Liver (tissue), 9 donors: Measurements from ENCODE around the gene SIL1. TPM values are rescaled to one million over a fixed set of nuclear protein-coding genes. Genes with fewer than 3 reads are reported as not detected.

Experiments used
- DNase-seq: peaks from one replicate; pipeline ENCODE4 v3.0.0-alpha.2; 2017; ENCODE audit warnings: low spot score
- H3K27ac ChIP-seq, 2 donors: one replicate each; pipeline ENCODE4 v1.7.0; 2013; ENCODE audit warnings: inconsistent platforms in 2 of 2, low read length in 2 of 2, control low read depth in 1 of 2, low read depth in 1 of 2, mild to moderate bottlenecking in 1 of 2
- H3K27me3 ChIP-seq, 4 donors: one replicate each; pipeline versions ENCODE4 v1.6.1 to v1.7.0; 2013; ENCODE audit warnings: low read length in 3 of 4, inconsistent platforms in 1 of 4, mild to moderate bottlenecking in 1 of 4, moderate library complexity in 1 of 4; ENCODE audit not compliant: control insufficient read depth in 4 of 4, insufficient read depth in 4 of 4
- H3K36me3 ChIP-seq, 4 donors: one replicate each; pipeline versions ENCODE4 v1.6.1 to v1.7.0; 2013; ENCODE audit warnings: low read length in 3 of 4, mild to moderate bottlenecking in 3 of 4, low read depth in 1 of 4, moderate library complexity in 1 of 4; ENCODE audit not compliant: control insufficient read depth in 4 of 4, insufficient read depth in 3 of 4
- H3K4me1 ChIP-seq, 4 donors: one replicate each; pipeline versions ENCODE4 v1.6.1 to v1.7.0; 2013; ENCODE audit warnings: low read length in 3 of 4, mild to moderate bottlenecking in 3 of 4, moderate library complexity in 1 of 4; ENCODE audit not compliant: control insufficient read depth in 4 of 4, insufficient read depth in 4 of 4
- H3K4me3 ChIP-seq, 3 donors: one replicate each; pipeline versions ENCODE4 v1.6.1 to v1.7.0; 2013; ENCODE audit warnings: low read length in 3 of 3, control low read depth in 1 of 3, low read depth in 1 of 3, mild to moderate bottlenecking in 1 of 3
- H3K9ac ChIP-seq, 2 donors: one replicate each; pipeline ENCODE4 v1.7.0; 2013; ENCODE audit warnings: low read length in 2 of 2, mild to moderate bottlenecking in 2 of 2, moderate library complexity in 2 of 2, control low read depth in 1 of 2, low read depth in 1 of 2
- H3K9me3 ChIP-seq, 4 donors: one replicate each; pipeline versions ENCODE4 v1.6.1 to v1.7.0; 2013; ENCODE audit warnings: low read length in 3 of 4; ENCODE audit not compliant: control insufficient read depth in 4 of 4
- CTCF ChIP-seq: fragments of 150-350 bp; IDR thresholded peaks from 2 replicates; pipeline ENCODE4 v1.5.1; 2017; ENCODE audit warnings: improper control_type of control experiment, low read depth, low read length; ENCODE audit not compliant: missing input control
- EGR1 ChIP-seq, 2 donors: IDR thresholded peaks; 2 replicates each; pipeline ENCODE4 v1.6.1; 2016 to 2018; ENCODE audit warnings: antibody characterized with exemption in 2 of 2, low read depth in 2 of 2
- FOXA1 ChIP-seq: IDR thresholded peaks from 2 replicates; pipeline ENCODE4 v1.6.1; 2016; ENCODE audit warnings: antibody characterized with exemption
- FOXA2 ChIP-seq: IDR thresholded peaks from 2 replicates; pipeline ENCODE4 v1.6.1; 2016; ENCODE audit warnings: antibody characterized with exemption
- GABPA ChIP-seq, 2 donors: IDR thresholded peaks in 1 of 2; conservative IDR thresholded peaks in 1 of 2; 2 replicates each; pipeline ENCODE4 v1.6.1; 2016; ENCODE audit warnings: antibody characterized with exemption in 2 of 2, mild to moderate bottlenecking in 1 of 2, moderate library complexity in 1 of 2
- HNF4A ChIP-seq, 2 donors: conservative IDR thresholded peaks; 2 replicates each; pipeline ENCODE4 v1.6.1; 2016; ENCODE audit warnings: antibody characterized with exemption in 2 of 2, mild to moderate bottlenecking in 2 of 2
- HNF4G ChIP-seq: IDR thresholded peaks from 2 replicates; pipeline ENCODE4 v1.6.1; 2016; ENCODE audit warnings: antibody characterized with exemption
- JUND ChIP-seq, 2 donors: IDR thresholded peaks; 2 replicates each; pipeline ENCODE4 v1.6.1; 2016; ENCODE audit warnings: antibody characterized with exemption in 2 of 2
- RAD21 ChIP-seq, 2 donors: IDR thresholded peaks; 2 replicates each; pipeline ENCODE4 v1.6.1; 2016; ENCODE audit warnings: antibody characterized with exemption in 2 of 2, mild to moderate bottlenecking in 2 of 2
- RXRA ChIP-seq, 2 donors: IDR thresholded peaks; 2 replicates each; pipeline ENCODE4 v1.6.1; 2017 to 2018; ENCODE audit warnings: antibody characterized with exemption in 2 of 2, mild to moderate bottlenecking in 1 of 2
- SP1 ChIP-seq: IDR thresholded peaks from 2 replicates; pipeline ENCODE4 v1.6.1; 2018; ENCODE audit warnings: antibody characterized with exemption, mild to moderate bottlenecking
- TAF1 ChIP-seq: conservative IDR thresholded peaks from 2 replicates; pipeline ENCODE4 v1.6.1; 2016; ENCODE audit warnings: antibody characterized with exemption, mild to moderate bottlenecking
- YY1 ChIP-seq: IDR thresholded peaks from 2 replicates; pipeline ENCODE4 v1.6.1; 2016; ENCODE audit warnings: antibody characterized with exemption, mild to moderate bottlenecking
- ZBTB33 ChIP-seq: IDR thresholded peaks from 2 replicates; pipeline ENCODE4 v1.6.1; 2016; ENCODE audit warnings: antibody characterized with exemption
- WGBS: extraction: QIAGEN DNeasy Blood & Tissue Kit; methylation state at CpG from one replicate; pipeline ENCODE4 v1.1.7; 2013; 5-methylcytosine and 5-hydroxymethylcytosine counted together
- polyA plus RNA-seq, 2 donors: library from polyadenylated mRNA; stranded (reverse) in 1 of 2; unstranded in 1 of 2; fragments of 200-250 nt in 1 of 2; fragments of >200 nt in 1 of 2; fragmentation: Nextera tagmentation in 1 of 2; extraction: Ambion mirVana in 1 of 2; gene quantifications; one replicate each; pipeline versions ENCODE4 v1.2.1 to v1.2.3, GENCODE V29; 2013 to 2015
- total RNA-seq, 2 donors: library from RNA; depleted of rRNA; stranded (reverse); fragments of >200 nt; gene quantifications; one replicate each; pipeline ENCODE4 v1.2.3, GENCODE V29; 2014
- TF ChIP-seq, protein P1 (sequence below): IDR thresholded peaks from 2 replicates; pipeline ENCODE4 v1.6.1; 2016; ENCODE audit warnings: antibody characterized with exemption
- TF ChIP-seq, protein P2 (sequence below): IDR thresholded peaks from 2 replicates; pipeline ENCODE4 v1.6.1; 2016; ENCODE audit warnings: antibody characterized with exemption, mild to moderate bottlenecking
- TF ChIP-seq, protein P3 (sequence below): IDR thresholded peaks from 2 replicates; pipeline ENCODE4 v1.6.1; 2016; ENCODE audit warnings: antibody characterized with exemption
- donor health status: healthy.
- donor health status: healthy.
- donor health status: healthy.
- donor health status: healthy.
- donor health status: healthy.

SIL1 gene
- total and polyA plus RNA-seq, 4 donors = 38.1 to 95.1 (median 76.2) TPM

DNA sequence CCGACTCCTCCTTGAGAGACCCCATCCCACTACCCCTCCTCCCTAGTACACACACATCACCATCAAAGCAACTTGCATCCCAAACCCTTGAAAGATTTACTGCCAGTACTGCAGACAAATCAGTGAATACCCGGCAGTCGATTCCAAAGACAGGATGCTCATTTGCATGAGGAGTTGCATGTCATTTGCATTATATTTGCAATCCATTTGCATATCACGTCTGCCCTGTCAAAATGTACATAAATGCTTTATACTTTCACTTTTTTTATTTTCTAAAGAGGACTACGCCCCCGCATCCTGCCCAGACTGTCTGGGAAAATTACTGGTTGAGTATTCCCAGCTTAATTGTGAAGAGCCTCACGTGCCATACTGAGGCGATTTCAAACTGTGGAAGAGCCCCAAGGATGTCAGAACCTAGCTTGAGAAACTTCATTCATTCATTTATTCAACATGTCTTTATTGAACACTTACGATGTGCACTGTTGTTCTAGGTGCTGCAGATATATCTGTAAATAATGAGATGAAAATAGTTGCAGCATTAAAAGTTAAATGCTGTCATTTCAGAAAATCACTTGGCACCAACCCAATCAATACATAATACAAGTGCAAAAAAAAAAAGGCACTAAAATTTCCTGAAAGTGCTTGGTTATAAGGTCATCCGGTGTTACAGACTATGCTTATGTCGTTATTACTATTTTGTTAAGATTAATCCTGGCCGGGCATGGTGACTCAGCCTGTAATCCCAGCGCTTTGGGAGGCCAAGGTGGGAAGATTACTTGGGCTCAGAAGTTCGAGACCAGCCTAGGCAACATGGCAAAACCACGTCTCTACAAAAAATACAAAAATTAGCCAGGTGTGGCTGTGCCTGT, 17.2 kb upstream of the SIL1 start:
- Histone ChIP-seq H3K27me3 (no peaks in the 10 kb centered on the region), H3K4me3 (no peak overlapping the region), H3K36me3 (no peaks in the 10 kb centered on the region), H3K4me1 (no peaks in the 10 kb centered on the region), H3K27ac (no peak overlapping the region), H3K9ac (no peak overlapping the region), H3K9me3 (no peaks in the 10 kb centered on the region)
- TF ChIP-seq YY1 = no peak
- no peak for TF ChIP-seq RAD21 (IDR thresholded peaks at IDR 0.05)
- 73% methylated on average over 15 of the region's 15 CpGs for WGBS
- no peak for DNase-seq

DNA sequence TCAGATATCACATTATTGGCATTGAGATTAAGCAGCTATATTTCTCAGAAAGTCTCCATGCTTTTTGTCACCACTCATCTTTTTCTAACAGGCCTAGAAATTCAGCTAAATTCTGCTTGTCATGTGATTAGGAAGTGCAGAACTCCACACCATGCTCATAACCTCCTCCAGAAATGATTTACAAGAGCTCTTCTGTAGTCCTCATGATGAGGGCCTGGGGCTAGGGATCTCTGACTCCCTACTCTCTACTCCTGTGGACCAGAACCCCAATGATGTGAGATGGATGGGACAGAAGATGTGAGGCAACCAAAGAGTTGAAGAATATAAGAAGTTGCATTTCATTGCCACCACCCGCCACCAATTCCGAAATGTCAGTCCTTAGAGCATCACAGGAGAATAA, 16.5 kb upstream of the SIL1 start:
- no peaks in the 10 kb centered on the region for H3K4me1 ChIP-seq
- no peak for TF ChIP-seq JUND (IDR thresholded peaks at IDR 0.05)
- no peak for TF ChIP-seq HNF4A (conservative IDR thresholded peaks at IDR 0.05)
- no peak for TF ChIP-seq RAD21 (IDR thresholded peaks at IDR 0.05)
- TF ChIP-seq FOXA2 = no peak
- no peak for TF ChIP-seq ZBTB33
- TF ChIP-seq FOXA1 = no peak
- no peak for TF ChIP-seq CTCF
- TF ChIP-seq, protein P1, sequence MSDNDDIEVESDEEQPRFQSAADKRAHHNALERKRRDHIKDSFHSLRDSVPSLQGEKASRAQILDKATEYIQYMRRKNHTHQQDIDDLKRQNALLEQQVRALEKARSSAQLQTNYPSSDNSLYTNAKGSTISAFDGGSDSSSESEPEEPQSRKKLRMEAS = no peak
- TF ChIP-seq, protein P2, sequence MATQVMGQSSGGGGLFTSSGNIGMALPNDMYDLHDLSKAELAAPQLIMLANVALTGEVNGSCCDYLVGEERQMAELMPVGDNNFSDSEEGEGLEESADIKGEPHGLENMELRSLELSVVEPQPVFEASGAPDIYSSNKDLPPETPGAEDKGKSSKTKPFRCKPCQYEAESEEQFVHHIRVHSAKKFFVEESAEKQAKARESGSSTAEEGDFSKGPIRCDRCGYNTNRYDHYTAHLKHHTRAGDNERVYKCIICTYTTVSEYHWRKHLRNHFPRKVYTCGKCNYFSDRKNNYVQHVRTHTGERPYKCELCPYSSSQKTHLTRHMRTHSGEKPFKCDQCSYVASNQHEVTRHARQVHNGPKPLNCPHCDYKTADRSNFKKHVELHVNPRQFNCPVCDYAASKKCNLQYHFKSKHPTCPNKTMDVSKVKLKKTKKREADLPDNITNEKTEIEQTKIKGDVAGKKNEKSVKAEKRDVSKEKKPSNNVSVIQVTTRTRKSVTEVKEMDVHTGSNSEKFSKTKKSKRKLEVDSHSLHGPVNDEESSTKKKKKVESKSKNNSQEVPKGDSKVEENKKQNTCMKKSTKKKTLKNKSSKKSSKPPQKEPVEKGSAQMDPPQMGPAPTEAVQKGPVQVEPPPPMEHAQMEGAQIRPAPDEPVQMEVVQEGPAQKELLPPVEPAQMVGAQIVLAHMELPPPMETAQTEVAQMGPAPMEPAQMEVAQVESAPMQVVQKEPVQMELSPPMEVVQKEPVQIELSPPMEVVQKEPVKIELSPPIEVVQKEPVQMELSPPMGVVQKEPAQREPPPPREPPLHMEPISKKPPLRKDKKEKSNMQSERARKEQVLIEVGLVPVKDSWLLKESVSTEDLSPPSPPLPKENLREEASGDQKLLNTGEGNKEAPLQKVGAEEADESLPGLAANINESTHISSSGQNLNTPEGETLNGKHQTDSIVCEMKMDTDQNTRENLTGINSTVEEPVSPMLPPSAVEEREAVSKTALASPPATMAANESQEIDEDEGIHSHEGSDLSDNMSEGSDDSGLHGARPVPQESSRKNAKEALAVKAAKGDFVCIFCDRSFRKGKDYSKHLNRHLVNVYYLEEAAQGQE = no peak
- no peak for TF ChIP-seq HNF4G
- TF ChIP-seq RXRA (IDR thresholded peaks at IDR 0.05) = no peak
- no peak for TF ChIP-seq TAF1
- no peak for TF ChIP-seq SP1
- TF ChIP-seq YY1 = no peak
- TF ChIP-seq, protein P3, sequence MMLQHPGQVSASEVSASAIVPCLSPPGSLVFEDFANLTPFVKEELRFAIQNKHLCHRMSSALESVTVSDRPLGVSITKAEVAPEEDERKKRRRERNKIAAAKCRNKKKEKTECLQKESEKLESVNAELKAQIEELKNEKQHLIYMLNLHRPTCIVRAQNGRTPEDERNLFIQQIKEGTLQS = no peak
- TF ChIP-seq EGR1 (IDR thresholded peaks at IDR 0.05; ENCODE audit: low read depth in 2 of 2) = no peak
- TF ChIP-seq GABPA (IDR thresholded peaks at IDR 0.05 in 1 of 2, conservative IDR thresholded peaks at IDR 0.05 in 1 of 2) = no peak
- WGBS = over 99% methylated on average over 2 of the region's 2 CpGs
- DNase-seq = no peak
- H3K9ac ChIP-seq = no peak overlapping the region
- no peak overlapping the region for H3K27ac ChIP-seq
- H3K36me3 ChIP-seq = no peaks in the 10 kb centered on the region
- H3K4me3 ChIP-seq = no peak overlapping the region
- no peaks in the 10 kb centered on the region for H3K9me3 ChIP-seq
- H3K27me3 ChIP-seq = no peaks in the 10 kb centered on the region
